ENCODE data around the gene XPO6. TPM values are rescaled to one million over a fixed set of nuclear protein-coding genes. Genes with fewer than 3 reads are reported as not detected.

Gene XPO6
- total and polyA plus RNA-seq, 4 donors, result 27.5 to 50.0 (median 36.0) TPM

- WGBS, result 91% methylated on average over 6 of the region's 6 CpGs
- no peak for DNase-seq (ENCODE audit: low spot score)
Observed at GRCh38 chr16:28168991-28169554, 42.7 kb downstream of the XPO6 start.

GRCh38 chr16:28167730-28168129, 44.0 kb downstream of the XPO6 start:
- no peaks in the 10 kb centered on the region for H3K27me3 ChIP-seq (ENCODE audit: control insufficient read depth in 4 of 4, insufficient read depth in 4 of 4, low read length in 3 of 4)
- no peak overlapping the region for H3K4me3 ChIP-seq (ENCODE audit: low read depth in 1 of 3, low read length in 3 of 3)
- WGBS, result 97% methylated on average over 3 of the region's 3 CpGs
- no peaks in the 10 kb centered on the region for H3K9me3 ChIP-seq (ENCODE audit: control insufficient read depth in 4 of 4, low read length in 3 of 4)
- H3K27ac ChIP-seq (ENCODE audit: low read depth in 1 of 2, low read length in 2 of 2), result no peak overlapping the region
- H3K36me3 ChIP-seq (ENCODE audit: control insufficient read depth in 4 of 4, insufficient read depth in 3 of 4, low read depth in 1 of 4, low read length in 3 of 4), result peaks cover 8 to 39% (median 25%) of the 10 kb centered on the region in 4 donors
- H3K4me1 ChIP-seq (ENCODE audit: control insufficient read depth in 4 of 4, insufficient read depth in 4 of 4, low read length in 3 of 4), result peaks cover 0 to 5% (median 0%) of the 10 kb centered on the region in 4 donors
- H3K9ac ChIP-seq (ENCODE audit: low read depth in 1 of 2, low read length in 2 of 2), result no peak overlapping the region
- DNase-seq (ENCODE audit: low spot score), result no peak
- TF ChIP-seq FOXA1 (IDR thresholded peaks at IDR 0.05) (no peak), EGR1 (IDR thresholded peaks at IDR 0.05; ENCODE audit: low read depth in 2 of 2) (no peak), ZBTB33 (IDR thresholded peaks at IDR 0.05) (no peak), HNF4A (conservative IDR thresholded peaks at IDR 0.05) (no peak), SP1 (IDR thresholded peaks at IDR 0.05) (no peak), TAF1 (conservative IDR thresholded peaks at IDR 0.05) (no peak), MAX (IDR thresholded peaks at IDR 0.05) (no peak), RAD21 (IDR thresholded peaks at IDR 0.05) (no peak), YY1 (IDR thresholded peaks at IDR 0.05) (no peak), REST (IDR thresholded peaks at IDR 0.05) (no peak)

More at GRCh38 chr16:28168991-28169554, 42.7 kb downstream of the XPO6 start:
- H3K9me3 ChIP-seq (ENCODE audit: control insufficient read depth in 4 of 4, low read length in 3 of 4), result no peaks in the 10 kb centered on the region
- no peak for TF ChIP-seq RAD21 (IDR thresholded peaks at IDR 0.05)
- TF ChIP-seq TAF1 (conservative IDR thresholded peaks at IDR 0.05), result no peak
- no peak for TF ChIP-seq REST (IDR thresholded peaks at IDR 0.05)
- no peak for TF ChIP-seq ZBTB33 (IDR thresholded peaks at IDR 0.05)
- no peak for TF ChIP-seq MAX (IDR thresholded peaks at IDR 0.05)
- H3K4me1 ChIP-seq (ENCODE audit: control insufficient read depth in 4 of 4, insufficient read depth in 4 of 4, low read length in 3 of 4), result peaks cover 0 to 5% (median 0%) of the 10 kb centered on the region in 4 donors
- no peak overlapping the region for H3K4me3 ChIP-seq (ENCODE audit: low read depth in 1 of 3, low read length in 3 of 3)
- H3K36me3 ChIP-seq (ENCODE audit: control insufficient read depth in 4 of 4, insufficient read depth in 3 of 4, low read depth in 1 of 4, low read length in 3 of 4), result peaks cover 11 to 50% (median 33%) of the 10 kb centered on the region in 4 donors
- no peak overlapping the region for H3K27ac ChIP-seq (ENCODE audit: low read depth in 1 of 2, low read length in 2 of 2)
- no peak overlapping the region for H3K9ac ChIP-seq (ENCODE audit: low read depth in 1 of 2, low read length in 2 of 2)
- no peaks in the 10 kb centered on the region for H3K27me3 ChIP-seq (ENCODE audit: control insufficient read depth in 4 of 4, insufficient read depth in 4 of 4, low read length in 3 of 4)
